Measurements from ENCODE around the gene OPN3. TPM values are rescaled to one million over a fixed set of nuclear protein-coding genes. Genes with fewer than 3 reads are reported as not detected.

Gene OPN3
- total RNA-seq, 1 experiment from 2014 or later, result 10.0 TPM

GRCh38 chr1:241548008-241548407, 92.2 kb downstream of the OPN3 start:
- H4K20me1 ChIP-seq (ENCODE audit: control insufficient read depth, insufficient read depth, insufficient read length), result no peaks in the 10 kb centered on the region
- H3T11ph ChIP-seq (ENCODE audit: low read length), result no peak overlapping the region
- Mint-ChIP-seq H3K4me1 (no peaks in the 10 kb centered on the region), H3K36me3 (ENCODE audit: insufficient read depth in 1 of 3, low read depth in 3 of 3) (no peaks in the 10 kb centered on the region), H3K27me3 (ENCODE audit: low read depth) (peaks cover 4% of the 10 kb centered on the region), H3K9me3 (no peaks in the 10 kb centered on the region; a peak in 1 of 5 replicates), H3K4me3 (no peak overlapping the region), H3K27ac (no peak overlapping the region)
- no peak overlapping the region for H4K91ac ChIP-seq (ENCODE audit: insufficient read length, low read depth, low read length)
- H2BK12ac ChIP-seq (ENCODE audit: insufficient read length, low read depth, low read length), result no peak overlapping the region
- no peaks in the 10 kb centered on the region for H3K23me2 ChIP-seq (ENCODE audit: insufficient read length, low read depth, low read length, poor library complexity, severe bottlenecking)
- no peak for TF ChIP-seq CTCF (conservative IDR thresholded peaks at IDR 0.05)
- no peak overlapping the region for H3K27ac ChIP-seq (ENCODE audit: insufficient read length, low read depth, low read length)
- no peaks in the 10 kb centered on the region for H3K79me1 ChIP-seq (ENCODE audit: insufficient read depth, low read depth, low read length, poor library complexity, severe bottlenecking)
- no peaks in the 10 kb centered on the region for H3K9me3 ChIP-seq (ENCODE audit: control insufficient read depth, low read depth, low read length)
- DNase-seq, result no peak
- H3K4ac ChIP-seq (ENCODE audit: low read depth, low read length), result no peak overlapping the region
- H2AFZ ChIP-seq (ENCODE audit: low read length), result no peak overlapping the region
- H3K14ac ChIP-seq (ENCODE audit: insufficient read depth, low read length), result no peak overlapping the region
- no peak overlapping the region for H2BK5ac ChIP-seq (ENCODE audit: insufficient read length, low read length)
- H3K23ac ChIP-seq (ENCODE audit: insufficient read length, low read depth, low read length), result no peak overlapping the region
- no peak overlapping the region for H3K9ac ChIP-seq (ENCODE audit: extremely low read depth, insufficient read length, low read length)
- no peak overlapping the region for H3K56ac ChIP-seq (ENCODE audit: insufficient read length, low read depth, low read length)
- no peak overlapping the region for H3K18ac ChIP-seq (ENCODE audit: insufficient read length, low read depth, low read length)
- no peak overlapping the region for H4K5ac ChIP-seq (ENCODE audit: insufficient read length, low read depth, low read length)
- H2BK20ac ChIP-seq (ENCODE audit: low read depth, low read length, poor library complexity, severe bottlenecking), result no peak overlapping the region
- WGBS (ENCODE audit: extremely low coverage, insufficient read length, low lambda C conversion rate), result no CpG with 5 or more reads among the region's 2 CpGs
- H3K79me2 ChIP-seq (ENCODE audit: insufficient read depth, low read length), result no peaks in the 10 kb centered on the region
- no peaks in the 10 kb centered on the region for H3K4me1 ChIP-seq (ENCODE audit: insufficient read depth, low read length)
- no peak overlapping the region for H3K4me2 ChIP-seq (ENCODE audit: insufficient read depth, insufficient read length, low read length)
- H2BK15ac ChIP-seq (ENCODE audit: low read depth, low read length), result no peak overlapping the region
- H4K8ac ChIP-seq (replicated peaks; ENCODE audit: insufficient read length, low read depth, low read length), result no peak overlapping the region
- no peak overlapping the region for H2BK120ac ChIP-seq (ENCODE audit: low read depth, low read length, poor library complexity, severe bottlenecking)
- H2AK5ac ChIP-seq (ENCODE audit: insufficient read length, low read length), result no peak overlapping the region
- H3K27me3 ChIP-seq (ENCODE audit: insufficient read depth, low read length), result no peaks in the 10 kb centered on the region

Other genes starting within 250 kb of the OPN3 start
- 81.6 and 83.9 TPM in 2 replicates for gene FH, start 120.6 kb downstream of the OPN3 start, total RNA-seq (2021)
- gene KMO, start 108.0 kb downstream of the OPN3 start, total RNA-seq (2021), result not detected in 2 replicates
- gene CHML, start within 50 bp of the OPN3 start, total RNA-seq (2021), result 43.7 and 45.7 TPM in 2 replicates
- not detected in 2 replicates for gene WDR64, start 11.9 kb upstream of the OPN3 start, total RNA-seq (2021)
- 43.2 and 43.7 TPM in 2 replicates for gene EXO1, start 207.8 kb upstream of the OPN3 start, total RNA-seq (2021)

Measured in H9 (cell line).